Liver (tissue), 9 donors: ENCODE data around the gene KCNJ12. TPM values are rescaled to one million over a fixed set of nuclear protein-coding genes. Genes with fewer than 3 reads are reported as not detected.

Experiments
- DNase-seq: peaks from one replicate; pipeline ENCODE4 v3.0.0-alpha.2; 2017; ENCODE audit warnings: low spot score
- H3K27ac ChIP-seq, 2 donors: one replicate each; pipeline ENCODE4 v1.7.0; 2013; ENCODE audit warnings: inconsistent platforms in 2 of 2, low read length in 2 of 2, control low read depth in 1 of 2, low read depth in 1 of 2, mild to moderate bottlenecking in 1 of 2
- H3K27me3 ChIP-seq, 4 donors: one replicate each; pipeline versions ENCODE4 v1.6.1 to v1.7.0; 2013; ENCODE audit warnings: low read length in 3 of 4, inconsistent platforms in 1 of 4, mild to moderate bottlenecking in 1 of 4, moderate library complexity in 1 of 4; ENCODE audit not compliant: control insufficient read depth in 4 of 4, insufficient read depth in 4 of 4
- H3K36me3 ChIP-seq, 4 donors: one replicate each; pipeline versions ENCODE4 v1.6.1 to v1.7.0; 2013; ENCODE audit warnings: low read length in 3 of 4, mild to moderate bottlenecking in 3 of 4, low read depth in 1 of 4, moderate library complexity in 1 of 4; ENCODE audit not compliant: control insufficient read depth in 4 of 4, insufficient read depth in 3 of 4
- H3K4me1 ChIP-seq, 4 donors: one replicate each; pipeline versions ENCODE4 v1.6.1 to v1.7.0; 2013; ENCODE audit warnings: low read length in 3 of 4, mild to moderate bottlenecking in 3 of 4, moderate library complexity in 1 of 4; ENCODE audit not compliant: control insufficient read depth in 4 of 4, insufficient read depth in 4 of 4
- H3K4me3 ChIP-seq, 3 donors: one replicate each; pipeline versions ENCODE4 v1.6.1 to v1.7.0; 2013; ENCODE audit warnings: low read length in 3 of 3, control low read depth in 1 of 3, low read depth in 1 of 3, mild to moderate bottlenecking in 1 of 3
- H3K9ac ChIP-seq, 2 donors: one replicate each; pipeline ENCODE4 v1.7.0; 2013; ENCODE audit warnings: low read length in 2 of 2, mild to moderate bottlenecking in 2 of 2, moderate library complexity in 2 of 2, control low read depth in 1 of 2, low read depth in 1 of 2
- H3K9me3 ChIP-seq, 4 donors: one replicate each; pipeline versions ENCODE4 v1.6.1 to v1.7.0; 2013; ENCODE audit warnings: low read length in 3 of 4; ENCODE audit not compliant: control insufficient read depth in 4 of 4
- ATF3 ChIP-seq: IDR thresholded peaks from 2 replicates; pipeline ENCODE4 v1.6.1; 2016; ENCODE audit warnings: antibody characterized with exemption
- CTCF ChIP-seq: fragments of 150-350 bp; IDR thresholded peaks from 2 replicates; pipeline ENCODE4 v1.5.1; 2017; ENCODE audit warnings: improper control_type of control experiment, low read depth, low read length; ENCODE audit not compliant: missing input control
- EGR1 ChIP-seq, 2 donors: IDR thresholded peaks; 2 replicates each; pipeline ENCODE4 v1.6.1; 2016 to 2018; ENCODE audit warnings: antibody characterized with exemption in 2 of 2, low read depth in 2 of 2
- FOXA1 ChIP-seq: IDR thresholded peaks from 2 replicates; pipeline ENCODE4 v1.6.1; 2016; ENCODE audit warnings: antibody characterized with exemption
- FOXA2 ChIP-seq: IDR thresholded peaks from 2 replicates; pipeline ENCODE4 v1.6.1; 2016; ENCODE audit warnings: antibody characterized with exemption
- GABPA ChIP-seq, 2 donors: IDR thresholded peaks in 1 of 2; conservative IDR thresholded peaks in 1 of 2; 2 replicates each; pipeline ENCODE4 v1.6.1; 2016; ENCODE audit warnings: antibody characterized with exemption in 2 of 2, mild to moderate bottlenecking in 1 of 2, moderate library complexity in 1 of 2
- HNF4G ChIP-seq: IDR thresholded peaks from 2 replicates; pipeline ENCODE4 v1.6.1; 2016; ENCODE audit warnings: antibody characterized with exemption
- JUND ChIP-seq, 2 donors: IDR thresholded peaks; 2 replicates each; pipeline ENCODE4 v1.6.1; 2016; ENCODE audit warnings: antibody characterized with exemption in 2 of 2
- NR2F2 ChIP-seq: IDR thresholded peaks from 2 replicates; pipeline ENCODE4 v1.6.1; 2016; ENCODE audit warnings: antibody characterized with exemption
- RAD21 ChIP-seq, 2 donors: IDR thresholded peaks; 2 replicates each; pipeline ENCODE4 v1.6.1; 2016; ENCODE audit warnings: antibody characterized with exemption in 2 of 2, mild to moderate bottlenecking in 2 of 2
- REST ChIP-seq: IDR thresholded peaks from 2 replicates; pipeline ENCODE4 v1.6.1; 2016; ENCODE audit warnings: antibody characterized with exemption, mild to moderate bottlenecking
- RXRA ChIP-seq, 2 donors: IDR thresholded peaks; 2 replicates each; pipeline ENCODE4 v1.6.1; 2017 to 2018; ENCODE audit warnings: antibody characterized with exemption in 2 of 2, mild to moderate bottlenecking in 1 of 2
- SP1 ChIP-seq: IDR thresholded peaks from 2 replicates; pipeline ENCODE4 v1.6.1; 2018; ENCODE audit warnings: antibody characterized with exemption, mild to moderate bottlenecking
- YY1 ChIP-seq: IDR thresholded peaks from 2 replicates; pipeline ENCODE4 v1.6.1; 2016; ENCODE audit warnings: antibody characterized with exemption, mild to moderate bottlenecking
- WGBS: extraction: QIAGEN DNeasy Blood & Tissue Kit; methylation state at CpG from one replicate; pipeline ENCODE4 v1.1.7; 2013; 5-methylcytosine and 5-hydroxymethylcytosine counted together
- polyA plus RNA-seq, 2 donors: library from polyadenylated mRNA; stranded (reverse) in 1 of 2; unstranded in 1 of 2; fragments of 200-250 nt in 1 of 2; fragments of >200 nt in 1 of 2; fragmentation: Nextera tagmentation in 1 of 2; extraction: Ambion mirVana in 1 of 2; gene quantifications; one replicate each; pipeline versions ENCODE4 v1.2.1 to v1.2.3, GENCODE V29; 2013 to 2015
- total RNA-seq, 2 donors: library from RNA; depleted of rRNA; stranded (reverse); fragments of >200 nt; gene quantifications; one replicate each; pipeline ENCODE4 v1.2.3, GENCODE V29; 2014
- TF ChIP-seq, protein P1 (sequence below): IDR thresholded peaks from 2 replicates; pipeline ENCODE4 v1.6.1; 2016; ENCODE audit warnings: antibody characterized with exemption
- donor health status: healthy.
- donor health status: healthy.
- donor health status: healthy.
- donor health status: healthy.
- donor health status: healthy.

Gene KCNJ12
- total and polyA plus RNA-seq, 4 donors, result 0.25 to 0.67 (median 0.38) TPM

DNA sequence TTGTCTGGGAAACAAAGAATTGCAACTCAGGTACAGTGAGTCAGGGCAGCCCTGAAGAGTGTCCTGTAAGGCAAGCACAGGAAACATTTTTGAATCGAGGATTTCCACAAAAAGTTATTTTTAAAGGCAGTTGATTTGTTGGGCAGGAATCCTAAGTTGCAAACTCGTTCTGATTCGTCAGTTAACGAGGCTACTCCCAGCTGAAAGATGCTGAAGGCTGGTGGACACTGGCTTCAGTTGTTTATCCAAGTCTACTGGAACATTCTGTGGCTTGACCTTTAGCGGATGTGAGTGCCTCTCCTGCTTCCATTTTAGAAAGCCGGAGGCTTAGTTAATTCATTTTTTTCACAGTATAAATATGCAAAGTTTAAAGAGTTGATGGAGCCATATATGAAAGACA, 84.2 kb downstream of the KCNJ12 start:
- 55% methylated on average over 6 of the region's 6 CpGs for WGBS
- no peak for DNase-seq
- Histone ChIP-seq H3K36me3 (no peaks in the 10 kb centered on the region), H3K4me1 (peaks cover 0 to 6% (median 0%) of the 10 kb centered on the region in 4 donors), H3K27ac (no peak overlapping the region), H3K27me3 (no peaks in the 10 kb centered on the region), H3K9ac (no peak overlapping the region), H3K9me3 (no peaks in the 10 kb centered on the region), H3K4me3 (no peak overlapping the region)
- peak; percentile 26 for TF ChIP-seq YY1
- no peak for TF ChIP-seq ATF3
- TF ChIP-seq NR2F2, result peak; percentile 89
- no peak for TF ChIP-seq RAD21 (IDR thresholded peaks at IDR 0.05)

- Histone ChIP-seq H3K27ac (no peak overlapping the region), H3K9me3 (no peaks in the 10 kb centered on the region)
- TF ChIP-seq REST (no peak), YY1 (no peak), JUND (IDR thresholded peaks at IDR 0.05) (no peak), CTCF (no peak), ATF3 (no peak), RAD21 (IDR thresholded peaks at IDR 0.05) (no peak), SP1 (no peak), FOXA1 (no peak), FOXA2 (no peak), HNF4G (no peak), EGR1 (IDR thresholded peaks at IDR 0.05; ENCODE audit: low read depth in 2 of 2) (no peak)
These were observed 86.1 kb downstream of the KCNJ12 start for GRCh38 chr17:21462237-21462636.

DNA sequence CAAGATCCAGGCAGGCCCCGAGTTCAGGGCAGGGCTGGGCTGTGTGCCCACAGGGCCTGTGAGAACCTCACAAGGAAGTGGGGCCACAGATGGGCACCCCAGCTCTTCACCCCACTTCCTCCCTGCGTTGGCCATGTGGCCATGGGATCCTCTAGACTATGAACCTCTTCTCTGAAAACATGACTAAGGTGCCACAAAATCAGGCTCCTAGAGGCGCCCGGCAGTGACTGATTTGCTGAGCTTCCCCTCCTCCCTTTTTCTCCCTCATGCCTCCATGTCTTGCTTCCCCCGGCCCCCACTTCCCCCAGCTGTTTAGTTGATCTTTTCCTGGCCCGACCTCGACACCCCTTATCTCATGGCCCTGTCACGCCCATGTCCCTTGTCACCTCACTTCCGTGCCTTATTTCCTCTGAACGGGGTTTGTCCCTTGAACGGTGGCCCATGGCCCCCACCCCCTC, 87.1 kb downstream of the KCNJ12 start:
- Histone ChIP-seq H3K27ac (no peak overlapping the region), H3K4me1 (peaks cover 0 to 6% (median 0%) of the 10 kb centered on the region in 4 donors), H3K27me3 (no peaks in the 10 kb centered on the region), H3K9me3 (no peaks in the 10 kb centered on the region), H3K36me3 (no peaks in the 10 kb centered on the region), H3K9ac (no peak overlapping the region), H3K4me3 (no peak overlapping the region)
- no peak for DNase-seq
- TF ChIP-seq GABPA (IDR thresholded peaks at IDR 0.05 in 1 of 2, conservative IDR thresholded peaks at IDR 0.05 in 1 of 2) (no peak), NR2F2 (peak; percentile 76), CTCF (no peak), RXRA (IDR thresholded peaks at IDR 0.05) (no peak), RAD21 (IDR thresholded peaks at IDR 0.05) (no peak), EGR1 (IDR thresholded peaks at IDR 0.05; ENCODE audit: low read depth in 2 of 2) (no peak), YY1 (no peak)
- TF ChIP-seq, protein P1, sequence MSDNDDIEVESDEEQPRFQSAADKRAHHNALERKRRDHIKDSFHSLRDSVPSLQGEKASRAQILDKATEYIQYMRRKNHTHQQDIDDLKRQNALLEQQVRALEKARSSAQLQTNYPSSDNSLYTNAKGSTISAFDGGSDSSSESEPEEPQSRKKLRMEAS, result no peak
- 46% methylated on average over 11 of the region's 11 CpGs for WGBS

More at GRCh38 chr17:21462237-21462636, 86.1 kb downstream of the KCNJ12 start:
- WGBS, result 91% methylated on average over 8 of the region's 8 CpGs
- no peak for DNase-seq
- no peaks in the 10 kb centered on the region for H3K27me3 ChIP-seq
- no peak overlapping the region for H3K9ac ChIP-seq
- no peaks in the 10 kb centered on the region for H3K36me3 ChIP-seq
- peaks cover 0 to 6% (median 0%) of the 10 kb centered on the region in 4 donors for H3K4me1 ChIP-seq
- H3K4me3 ChIP-seq, result no peak overlapping the region
